OCI-LY7 (cell line): ENCODE results near the gene KAT14. TPM values are rescaled to one million over a fixed set of nuclear protein-coding genes. Genes with fewer than 3 reads are reported as not detected.
"Not testable (repeated sequence)": the region's sequence is repeated elsewhere in the genome, so short reads cannot be mapped to it uniquely, and the experiment has no call there.

Experiments used
- BruUV-seq: library from RNA; stranded (reverse); fragments of 400-500 nt; replicated peaks from 2 replicates; lab custom pipeline; 2021; lab: Mats Ljungman, UMichigan
- CTCF ChIA-PET: fragments of 300-600 bp; sonication (Branson Sonifier 250); formaldehyde crosslinking; loops from one replicate; lab custom pipeline; 2022; ENCODE audit warnings: antibody characterized with exemption; ENCODE audit not compliant: unreplicated experiment; lab: Charles Lee
- POLR2A ChIA-PET: fragments of 300-600 bp; sonication (Branson Sonifier 250); formaldehyde crosslinking; loops from one replicate; lab custom pipeline; 2022; ENCODE audit warnings: antibody characterized with exemption; lab: Charles Lee
- DNase-seq: peaks from one replicate; pipeline ENCODE4 v3.0.0-alpha.2; 2015; ENCODE audit warnings: low spot score
- H2AFZ ChIP-seq: fragments of 200-600 bp; sonication (generic), shearing (Covaris generic); 2 replicates; pipeline ENCODE4 v1.6.1; 2014; ENCODE audit warnings: mild to moderate bottlenecking, antibody characterized with exemption, low read length, moderate library complexity
- H3K27ac ChIP-seq: fragments of 200-600 bp; sonication (generic); 2 replicates; pipeline ENCODE4 v1.5.1; 2014; ENCODE audit warnings: mixed run types, low read depth, mild to moderate bottlenecking, moderate library complexity, low read length, inconsistent platforms; ENCODE audit not compliant: poor library complexity, severe bottlenecking
- H3K36me3 ChIP-seq: fragments of 200-600 bp; sonication (generic); 2 replicates; pipeline ENCODE4 v1.6.1; 2014; ENCODE audit warnings: mild to moderate bottlenecking, antibody characterized with exemption, low read length, moderate library complexity, mixed read lengths; ENCODE audit not compliant: insufficient read depth
- H3K4me1 ChIP-seq: fragments of 200-600 bp; sonication (generic); 2 replicates; pipeline ENCODE4 v1.5.1; 2014; ENCODE audit warnings: mild to moderate bottlenecking, low read length; ENCODE audit not compliant: insufficient read depth, poor library complexity, severe bottlenecking
- H3K4me2 ChIP-seq: fragments of 200-600 bp; sonication (generic); 2 replicates; pipeline ENCODE4 v1.6.1; 2014; ENCODE audit warnings: mild to moderate bottlenecking, low read length
- H3K4me3 ChIP-seq: fragments of 200-600 bp; sonication (generic); 2 replicates; pipeline ENCODE4 v1.5.1; 2014; ENCODE audit warnings: mild to moderate bottlenecking, low read depth, low read length; ENCODE audit not compliant: poor library complexity, severe bottlenecking
- H3K79me2 ChIP-seq: fragments of 200-600 bp; sonication (generic); 2 replicates; pipeline ENCODE4 v1.6.1; 2016; ENCODE audit warnings: low read depth, mild to moderate bottlenecking, low read length, moderate library complexity, mixed read lengths; ENCODE audit not compliant: insufficient read depth
- H3K9me2 ChIP-seq: fragments of 200-600 bp; sonication (generic); 2 replicates; pipeline ENCODE4 v1.6.1; 2016; ENCODE audit warnings: mild to moderate bottlenecking, low read length, mixed read lengths; ENCODE audit not compliant: insufficient read depth
- H3K9me3 ChIP-seq: fragments of 200-600 bp; sonication (generic); 2 replicates; pipeline ENCODE4 v1.6.1; 2014; ENCODE audit warnings: mild to moderate bottlenecking, mixed run types, low read length, mixed read lengths
- H4K20me1 ChIP-seq: fragments of 200-600 bp; sonication (generic); 2 replicates; pipeline ENCODE4 v1.6.1; 2014; ENCODE audit warnings: mild to moderate bottlenecking, antibody characterized with exemption, low read length, moderate library complexity, mixed read lengths; ENCODE audit not compliant: insufficient read depth
- EZH2phosphoT487 ChIP-seq: fragments of 200-600 bp; sonication (generic); IDR thresholded peaks from 2 replicates; pipeline ENCODE4 v1.6.1; 2018; ENCODE audit warnings: low read depth, borderline replicate concordance, mild to moderate bottlenecking, mixed run types, antibody characterized with exemption, low read length, moderate library complexity, mixed read lengths
- intact Hi-C: fragments of 100-400 bp; cut with micrococcal nuclease; formaldehyde crosslinking; loops from one replicate; pipeline ENCODE4 v1.10.0; 2022; ENCODE audit not compliant: unreplicated experiment
- total RNA-seq, 2 experiments: library from RNA; depleted of rRNA in 1 of 2; stranded (reverse); fragments of >200 nt in 1 of 2; shearing (Covaris generic) in 1 of 2; gene quantifications; 2 replicates each; pipeline ENCODE4 v1.2.3, GENCODE V29; 2014 to 2022
- TF ChIP-seq, protein P1 (sequence below): fragments of 200-600 bp; sonication (generic); conservative IDR thresholded peaks from 2 replicates; pipeline ENCODE4 v1.5.1; 2014; ENCODE audit warnings: mild to moderate bottlenecking, antibody characterized with exemption, low read length, moderate library complexity, mixed read lengths

The KAT14 gene
- total RNA-seq, 2 experiments from 2014 or later: 13.1 to 19.6 TPM

DNA sequence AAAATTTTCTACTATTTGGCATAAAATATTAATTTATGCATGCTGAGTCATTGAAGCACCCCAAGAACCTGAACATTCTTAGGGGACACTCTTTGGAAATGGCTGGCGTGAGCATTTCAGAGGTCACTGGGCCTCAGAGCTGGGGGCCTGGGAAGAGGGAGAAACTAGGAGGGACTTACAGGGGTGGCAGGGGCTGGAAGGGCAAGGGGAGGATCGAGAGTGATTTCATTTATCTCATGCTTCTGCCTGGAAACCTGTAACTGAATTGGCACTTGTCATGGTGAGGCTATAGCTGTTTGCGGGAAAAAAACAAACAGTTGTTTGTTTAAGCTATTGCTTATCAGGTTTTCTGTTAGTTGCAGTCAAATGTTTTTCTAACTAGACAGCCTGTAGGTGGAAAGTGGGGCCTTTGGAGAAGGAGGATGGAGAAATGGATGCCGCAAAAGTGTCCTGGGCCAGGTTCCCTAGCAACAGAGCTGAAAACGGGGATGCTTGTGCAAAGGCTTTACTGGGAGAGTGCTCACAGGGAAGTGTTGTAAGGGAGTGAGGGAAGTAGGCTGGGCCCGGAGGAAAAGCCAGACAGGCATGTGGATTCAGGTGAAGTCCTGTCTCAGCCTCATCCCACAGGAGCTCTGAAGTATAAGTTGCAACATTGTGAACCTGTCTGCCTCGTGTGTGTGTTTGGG, 36.4 kb upstream of the KAT14 start:
- POLR2A ChIA-PET: no interaction called here
- CTCF ChIA-PET: interaction anchor here (0.6 kb wide), 1 partner anchor 350 kb away, joined by 5 read pairs; no protein-coding TSS in a partner anchor
- no peaks in the 10 kb centered on the region for H3K36me3 ChIP-seq
- intact Hi-C loops: no loop called here
- no peak overlapping the region for H3K4me2 ChIP-seq
- H4K20me1 ChIP-seq: no peaks in the 10 kb centered on the region
- H2AFZ ChIP-seq: no peak overlapping the region
- TF ChIP-seq, protein P1, sequence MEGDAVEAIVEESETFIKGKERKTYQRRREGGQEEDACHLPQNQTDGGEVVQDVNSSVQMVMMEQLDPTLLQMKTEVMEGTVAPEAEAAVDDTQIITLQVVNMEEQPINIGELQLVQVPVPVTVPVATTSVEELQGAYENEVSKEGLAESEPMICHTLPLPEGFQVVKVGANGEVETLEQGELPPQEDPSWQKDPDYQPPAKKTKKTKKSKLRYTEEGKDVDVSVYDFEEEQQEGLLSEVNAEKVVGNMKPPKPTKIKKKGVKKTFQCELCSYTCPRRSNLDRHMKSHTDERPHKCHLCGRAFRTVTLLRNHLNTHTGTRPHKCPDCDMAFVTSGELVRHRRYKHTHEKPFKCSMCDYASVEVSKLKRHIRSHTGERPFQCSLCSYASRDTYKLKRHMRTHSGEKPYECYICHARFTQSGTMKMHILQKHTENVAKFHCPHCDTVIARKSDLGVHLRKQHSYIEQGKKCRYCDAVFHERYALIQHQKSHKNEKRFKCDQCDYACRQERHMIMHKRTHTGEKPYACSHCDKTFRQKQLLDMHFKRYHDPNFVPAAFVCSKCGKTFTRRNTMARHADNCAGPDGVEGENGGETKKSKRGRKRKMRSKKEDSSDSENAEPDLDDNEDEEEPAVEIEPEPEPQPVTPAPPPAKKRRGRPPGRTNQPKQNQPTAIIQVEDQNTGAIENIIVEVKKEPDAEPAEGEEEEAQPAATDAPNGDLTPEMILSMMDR: no peak
- no peak for TF ChIP-seq EZH2phosphoT487
- H3K4me3 ChIP-seq: no peak overlapping the region
- no peak overlapping the region for H3K27ac ChIP-seq
- BruUV-seq: no TSS peak
- no peak for DNase-seq
- H3K4me1 ChIP-seq: no peaks in the 10 kb centered on the region
- no peaks in the 10 kb centered on the region for H3K79me2 ChIP-seq
- no peaks in the 10 kb centered on the region for H3K9me2 ChIP-seq
- no peaks in the 10 kb centered on the region for H3K9me3 ChIP-seq

DNA sequence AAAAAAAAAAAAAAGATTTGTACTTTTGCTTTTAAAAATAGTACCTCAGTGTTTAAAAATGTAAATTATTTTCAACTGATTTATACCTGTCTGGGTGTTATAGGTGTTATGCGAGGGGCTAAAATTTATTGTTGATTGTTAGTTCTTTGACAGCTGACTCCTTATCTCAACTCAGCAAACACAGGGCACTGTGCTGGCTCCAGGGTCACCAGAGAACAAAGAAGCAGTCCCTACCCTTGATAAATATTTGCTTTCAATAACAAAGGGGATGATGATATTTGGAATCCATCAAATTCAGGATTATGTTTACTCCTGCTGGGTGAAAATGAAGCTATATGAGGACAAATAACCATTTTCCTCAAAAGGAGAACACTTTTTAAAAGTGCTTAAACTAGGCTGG, 34.2 kb upstream of the KAT14 start:
- Histone ChIP-seq H3K4me3 (no peak overlapping the region), H3K9me3 (no peaks in the 10 kb centered on the region), H4K20me1 (no peaks in the 10 kb centered on the region), H3K79me2 (no peaks in the 10 kb centered on the region), H3K4me1 (no peaks in the 10 kb centered on the region), H3K4me2 (no peak overlapping the region), H3K36me3 (no peaks in the 10 kb centered on the region), H2AFZ (no peak overlapping the region), H3K27ac (no peak overlapping the region), H3K9me2 (no peaks in the 10 kb centered on the region)
- ChIA-PET CTCF (no interaction called here), POLR2A (interaction anchor here (1.0 kb wide), 1 partner anchor 121 kb away, joined by 3 read pairs; no protein-coding TSS in a partner anchor)
- TF ChIP-seq, protein P1: no peak
- no peak for TF ChIP-seq EZH2phosphoT487
- BruUV-seq: no TSS peak
- DNase-seq: no peak
- intact Hi-C loops: no loop called here

DNA sequence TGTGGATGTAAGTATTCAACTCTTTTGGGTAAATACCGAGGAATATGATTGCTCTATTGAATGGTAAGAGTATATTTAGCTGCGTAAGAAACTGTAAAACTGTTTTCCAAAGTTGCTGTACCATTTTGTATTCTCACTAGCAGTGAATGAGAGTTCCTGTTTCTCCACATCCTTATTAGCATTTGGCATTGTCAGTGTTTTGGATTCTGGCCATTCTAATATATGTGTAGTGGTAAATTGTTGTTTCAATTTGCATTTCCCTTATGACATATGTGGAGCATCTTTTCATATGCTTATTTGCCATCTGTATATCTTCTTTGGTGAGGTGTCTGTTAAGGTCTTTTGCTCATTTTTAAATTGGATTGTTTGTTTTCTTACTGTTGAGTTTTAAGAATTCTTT, 29.3 kb upstream of the KAT14 start:
- H3K36me3 ChIP-seq: no peaks in the 10 kb centered on the region
- H3K27ac ChIP-seq: no peak overlapping the region
- H2AFZ ChIP-seq: no peak overlapping the region
- no peak for DNase-seq
- intact Hi-C loops: no loop called here
- no peaks in the 10 kb centered on the region for H3K9me3 ChIP-seq
- ChIA-PET POLR2A (interaction anchor here (0.8 kb wide), 1 partner anchor 67 kb away, joined by 3 read pairs; no protein-coding TSS in a partner anchor), CTCF (no interaction called here)
- H3K79me2 ChIP-seq: no peaks in the 10 kb centered on the region
- H4K20me1 ChIP-seq: no peaks in the 10 kb centered on the region
- no peaks in the 10 kb centered on the region for H3K9me2 ChIP-seq
- BruUV-seq: no TSS peak
- TF ChIP-seq, protein P1: no peak
- TF ChIP-seq EZH2phosphoT487: no peak
- H3K4me2 ChIP-seq: no peak overlapping the region
- H3K4me1 ChIP-seq: no peaks in the 10 kb centered on the region
- no peak overlapping the region for H3K4me3 ChIP-seq

DNA sequence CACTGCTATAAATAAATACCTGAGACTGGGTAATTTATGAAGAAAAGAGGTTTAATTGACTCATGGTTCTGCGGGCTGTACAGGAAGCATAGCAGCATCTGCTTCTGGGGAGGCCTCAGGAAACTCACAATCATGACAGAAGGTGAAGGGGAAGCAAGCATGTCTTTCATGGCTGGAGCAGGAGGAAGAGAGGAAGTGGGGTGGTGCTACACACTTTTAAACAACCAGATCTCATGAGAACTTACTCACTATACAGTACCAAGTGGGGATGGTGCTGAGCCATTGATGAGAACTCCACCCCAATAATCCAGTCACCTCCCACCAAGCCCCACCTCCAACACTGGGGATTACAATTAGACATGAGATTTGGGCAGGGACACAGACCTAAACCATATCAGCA, 9.1 kb upstream of the KAT14 start:
- H3K36me3 ChIP-seq, BruUV-seq, intact Hi-C loops, H3K79me2 ChIP-seq, POLR2A ChIA-PET, H2AFZ ChIP-seq, H3K4me2 ChIP-seq, H3K4me1 ChIP-seq, H4K20me1 ChIP-seq, H3K27ac ChIP-seq, H3K4me3 ChIP-seq, H3K9me3 ChIP-seq, CTCF ChIA-PET, DNase-seq, H3K9me2 ChIP-seq: not testable (repeated sequence)
